ENCODE data around the gene RBMS3.

The RBMS3 gene

GRCh38 chr3:29277249-29277648 lies 3.6 kb upstream of the RBMS3 start:
- DNase-seq (ENCODE audit: low spot score): no peak

GRCh38 chr3:29279286-29279685 lies 1.6 kb upstream of the RBMS3 start:
- DNase-seq (ENCODE audit: low spot score): no peak

DNA sequence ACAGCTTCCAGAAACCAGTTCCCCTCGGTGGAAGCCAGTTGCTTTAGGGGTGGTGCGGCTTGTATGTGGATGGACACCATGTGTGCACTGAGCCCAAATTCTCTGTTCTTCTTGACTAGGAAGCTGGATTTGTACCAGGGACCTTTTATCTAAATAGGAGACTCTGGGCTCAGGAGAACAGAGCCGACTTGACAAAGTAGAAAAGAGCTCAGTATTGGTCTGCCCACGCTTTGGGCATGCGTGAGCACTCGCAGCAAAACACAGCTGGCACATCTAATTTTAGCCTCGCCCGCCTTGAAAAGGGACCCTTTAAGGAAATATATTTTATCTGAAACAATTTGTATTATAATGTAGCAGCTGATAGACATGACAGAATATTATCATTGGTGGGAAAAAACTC lies 1.1 kb upstream of the RBMS3 start:
- DNase-seq (ENCODE audit: low spot score): peak; percentile 48

- DNase-seq (ENCODE audit: low spot score): no peak
Measured at GRCh38 chr3:29281094-29281343, 148 bp downstream of the RBMS3 start.

DNA sequence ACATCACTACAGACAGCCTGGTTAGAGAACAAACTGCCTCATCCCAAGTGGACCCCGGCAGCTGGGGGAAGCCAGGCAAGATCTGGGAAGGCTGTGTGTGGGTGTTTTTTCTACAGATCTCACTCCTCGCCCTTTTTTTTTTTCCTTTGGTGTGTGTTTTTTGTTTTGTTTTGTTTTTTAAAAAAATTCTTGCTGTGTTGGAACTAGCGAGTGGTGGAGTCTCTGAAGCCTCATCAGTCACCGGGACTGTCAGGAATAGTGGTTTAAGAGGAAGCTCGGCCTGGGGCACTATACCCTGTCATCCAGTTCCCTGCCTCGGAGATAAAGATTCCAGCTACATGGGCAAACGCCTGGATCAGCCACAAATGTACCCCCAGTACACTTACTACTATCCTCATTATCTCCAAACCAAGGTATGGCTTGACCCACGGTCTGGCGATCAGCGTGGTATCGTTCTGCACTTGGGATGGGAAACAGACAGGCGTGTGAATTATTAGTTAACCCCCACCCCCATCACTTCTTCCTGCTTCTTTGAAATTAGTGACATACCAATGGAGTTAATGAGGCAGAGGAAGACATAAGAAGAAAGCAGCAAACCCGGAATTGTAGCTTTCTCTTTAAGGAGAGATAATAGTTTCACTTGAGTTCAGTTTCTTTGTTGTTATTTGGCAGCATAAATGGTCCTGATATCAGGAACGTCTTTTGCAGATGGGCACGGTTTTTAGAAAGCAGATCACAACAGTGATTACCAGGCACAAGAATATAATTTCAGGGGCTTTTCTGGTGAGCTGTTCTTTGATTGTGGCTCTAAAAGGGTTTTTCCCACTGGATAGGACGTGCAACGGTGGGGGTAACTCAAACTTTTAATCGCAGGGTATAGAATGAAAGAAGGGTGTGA lies 722 bp downstream of the RBMS3 start:
- DNase-seq (ENCODE audit: low spot score): no peak

GRCh38 chr3:29282427-29283230 lies 1.8 kb downstream of the RBMS3 start:
- DNase-seq (ENCODE audit: low spot score): no peak

GRCh38 chr3:29283231-29284119 lies 2.6 kb downstream of the RBMS3 start:
- DNase-seq (ENCODE audit: low spot score): no peak

DNA sequence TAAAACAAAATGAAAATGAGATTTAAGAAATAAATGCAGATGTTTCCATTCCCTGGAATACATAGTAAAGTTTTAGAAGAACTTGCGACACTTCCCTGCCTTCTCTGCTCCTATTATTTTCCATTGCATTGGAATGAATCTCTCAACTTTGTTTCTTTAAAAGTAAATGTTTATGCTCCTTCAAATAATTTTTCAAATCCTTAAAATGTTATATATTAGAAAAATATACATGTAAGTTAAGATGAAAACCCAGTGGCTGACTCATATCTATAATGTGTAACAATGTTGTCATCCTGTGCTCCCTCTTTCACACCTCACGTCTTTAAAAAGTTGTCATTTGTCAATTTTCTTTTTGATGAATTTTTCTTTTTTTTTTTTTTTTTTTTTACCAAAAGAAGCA lies 3.6 kb downstream of the RBMS3 start:
- no peak for DNase-seq (ENCODE audit: low spot score)

- no peak for DNase-seq (ENCODE audit: low spot score)
Measured at GRCh38 chr3:29285471-29286071, 4.7 kb downstream of the RBMS3 start.

DNA sequence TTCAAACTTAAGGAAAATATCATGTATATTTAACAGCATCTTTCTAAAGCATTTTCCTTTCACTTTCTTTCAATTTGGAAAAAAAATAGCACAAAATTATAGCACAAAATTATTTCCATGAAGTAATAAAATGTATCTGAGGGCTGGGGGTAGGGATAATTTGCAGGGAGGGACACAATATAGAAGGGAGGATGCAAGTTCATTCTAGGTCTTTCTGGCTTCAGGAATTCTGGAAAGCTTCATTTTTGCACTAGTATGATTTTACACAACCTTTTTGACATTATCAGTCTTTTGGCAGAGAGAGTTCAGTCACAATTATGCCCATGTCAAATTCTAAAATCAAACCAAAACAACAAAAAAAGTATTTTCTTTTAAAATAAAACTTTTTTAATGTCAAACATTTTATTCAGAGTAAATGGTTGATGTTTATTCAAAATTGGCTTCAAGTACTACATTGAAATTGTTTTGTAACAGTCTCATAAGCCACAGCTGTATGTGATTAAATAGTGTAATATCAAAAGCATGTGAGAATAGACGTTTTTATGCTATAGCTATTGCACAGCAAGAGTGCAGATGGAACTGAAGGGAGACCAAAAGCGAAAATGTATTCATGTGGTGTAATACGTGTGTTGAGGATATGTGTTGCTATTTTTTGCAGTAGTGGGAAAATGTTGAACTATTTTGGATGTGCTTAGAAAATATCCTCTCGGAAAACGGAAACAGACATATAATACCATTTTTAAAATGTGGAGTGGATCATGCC lies 5.8 kb downstream of the RBMS3 start:
- DNase-seq (ENCODE audit: low spot score): no peak

DNA sequence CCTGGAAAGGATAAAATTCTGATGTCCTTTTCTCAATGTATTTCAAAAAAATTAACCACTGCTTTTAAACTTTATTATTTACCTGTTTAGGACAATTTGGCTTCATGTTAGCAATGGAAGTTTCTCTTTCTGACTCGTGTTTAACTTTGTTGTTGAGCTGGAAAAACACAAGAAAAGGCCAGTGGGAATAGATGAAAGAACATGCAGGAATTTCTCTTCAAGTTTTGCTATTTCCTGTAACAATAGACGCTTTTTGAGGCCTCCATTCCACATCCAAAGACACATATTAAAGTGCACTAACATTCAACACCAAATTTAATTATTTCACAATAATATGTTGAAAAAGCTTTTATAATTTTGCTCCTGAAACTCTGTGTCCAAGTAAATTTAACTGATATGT lies 9.7 kb downstream of the RBMS3 start:
- DNase-seq (ENCODE audit: low spot score): no peak

DNA sequence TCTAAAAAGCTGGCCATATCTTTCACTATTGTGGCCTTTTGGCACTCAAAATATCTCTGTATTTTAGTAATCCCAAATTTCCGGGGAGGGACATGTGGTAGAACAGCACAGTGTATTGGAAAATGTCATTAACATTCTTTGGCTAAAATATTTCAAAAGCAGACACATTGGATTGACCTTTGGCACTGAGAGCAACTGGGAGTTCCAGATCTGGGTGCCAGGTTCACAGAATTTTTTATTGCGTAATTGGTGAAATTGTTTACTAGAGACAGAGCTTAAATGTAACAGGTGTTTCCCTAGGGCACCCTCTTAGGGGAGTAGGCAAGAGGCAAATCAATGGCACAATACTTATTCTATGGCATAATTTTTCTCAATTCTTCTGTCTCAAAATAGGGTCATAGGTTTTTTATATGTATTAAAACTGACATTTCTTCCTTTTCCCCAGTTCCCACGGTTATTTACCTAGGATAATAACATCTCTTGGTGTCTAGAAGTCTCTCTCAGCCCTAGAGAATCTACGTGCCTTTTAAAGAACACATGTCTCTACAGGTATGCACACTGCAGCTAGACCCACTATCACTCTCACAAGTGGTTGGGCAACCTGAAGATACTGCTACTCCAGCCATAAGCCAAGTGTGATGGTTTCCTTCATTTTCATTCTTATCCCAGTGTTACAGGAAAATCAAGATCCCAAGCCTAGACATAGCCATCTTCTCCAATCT lies 10.6 kb downstream of the RBMS3 start:
- DNase-seq (ENCODE audit: low spot score): no peak

DNA sequence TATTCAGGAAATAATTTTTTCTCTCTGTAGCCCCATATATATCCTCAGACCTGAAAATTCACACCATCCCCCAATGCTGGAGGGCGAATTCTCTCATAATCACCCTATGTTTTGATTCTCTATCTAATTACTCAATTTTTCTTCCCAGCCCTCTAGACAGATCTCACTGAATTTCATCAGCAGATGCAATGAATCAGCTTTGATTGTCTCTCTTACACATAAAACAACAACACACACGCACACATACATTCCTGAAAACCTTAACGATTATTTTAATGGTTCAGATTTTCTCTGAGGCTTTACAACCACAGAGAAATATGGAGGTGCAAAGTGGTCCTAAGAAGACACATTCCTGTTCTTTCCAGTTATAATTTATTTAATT lies 11.1 kb downstream of the RBMS3 start:
- no peak for DNase-seq (ENCODE audit: low spot score)

DNA sequence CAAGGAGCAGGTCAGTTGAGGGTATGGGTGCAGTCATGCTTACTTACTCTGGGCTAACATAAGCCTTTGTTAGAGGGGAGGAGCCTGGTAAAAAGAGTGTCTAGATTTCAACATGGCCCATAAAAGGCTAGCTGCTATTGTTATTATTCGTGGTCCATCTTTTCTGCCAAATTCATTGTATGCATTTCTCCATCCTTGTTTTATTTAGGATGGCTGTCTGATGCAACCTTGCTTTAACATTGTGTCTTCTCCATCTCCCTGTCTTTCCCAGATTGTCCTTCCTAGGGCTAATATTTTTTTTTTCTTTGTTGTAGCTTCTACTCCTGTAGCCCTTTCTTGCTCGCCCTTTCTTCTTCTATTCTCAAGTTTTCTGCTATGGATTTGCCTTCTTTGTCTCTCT lies 12.6 kb downstream of the RBMS3 start:
- DNase-seq (ENCODE audit: low spot score): no peak

GRCh38 chr3:29297998-29298397 lies 17.1 kb downstream of the RBMS3 start:
- no peak for DNase-seq (ENCODE audit: low spot score)

DNA sequence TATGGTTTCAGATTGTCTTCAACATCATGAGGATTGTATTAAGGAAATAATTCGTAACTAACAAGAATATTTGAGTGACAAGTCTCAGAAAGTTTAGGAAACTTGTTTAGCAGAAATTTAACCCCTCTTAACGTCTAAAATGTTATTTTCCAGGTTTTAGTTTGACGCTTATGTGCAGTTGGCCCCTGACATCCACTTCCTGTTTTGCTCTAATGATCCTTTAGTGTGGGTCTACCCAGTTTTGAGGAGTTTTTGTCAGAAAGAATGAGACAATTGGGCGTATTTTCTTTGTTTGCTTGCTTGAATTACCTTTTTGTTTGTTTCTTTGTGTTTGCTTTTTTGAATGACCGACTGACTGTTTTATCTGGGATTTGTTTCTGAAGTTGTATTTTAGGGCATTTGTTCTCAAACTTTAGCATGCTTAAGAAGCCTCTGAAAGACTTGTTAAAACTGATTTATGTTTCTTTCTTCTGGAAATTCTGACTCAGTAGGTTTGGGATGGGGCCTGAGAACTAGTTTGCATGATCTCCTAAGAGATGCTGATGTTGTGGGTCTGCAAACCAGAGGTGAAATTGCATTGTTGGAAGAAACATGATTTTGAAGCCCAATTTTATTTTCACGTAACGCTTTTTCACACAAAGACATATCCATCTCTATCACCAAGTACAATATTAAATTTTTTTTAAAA lies 20.6 kb downstream of the RBMS3 start:
- DNase-seq (ENCODE audit: low spot score): no peak

DNA sequence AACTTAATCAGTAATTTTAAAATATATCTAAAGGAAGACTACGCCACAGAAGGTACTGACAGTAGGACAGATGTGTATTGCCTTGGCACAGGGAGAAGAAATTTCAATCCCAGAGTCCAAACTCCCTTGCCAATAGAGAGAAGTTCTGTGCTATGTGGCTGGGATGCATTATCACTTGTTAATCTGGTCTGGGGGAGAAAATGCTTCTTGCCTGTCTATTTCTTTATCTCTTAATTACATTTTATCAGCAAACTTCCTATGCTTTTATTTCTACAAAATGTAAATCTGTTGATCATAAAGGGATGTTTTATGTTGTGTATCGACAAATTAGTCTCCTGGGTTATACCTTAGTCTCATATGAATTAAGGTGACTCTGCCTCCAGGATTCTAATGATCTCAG lies 21.7 kb downstream of the RBMS3 start:
- DNase-seq (ENCODE audit: low spot score): no peak

DNA sequence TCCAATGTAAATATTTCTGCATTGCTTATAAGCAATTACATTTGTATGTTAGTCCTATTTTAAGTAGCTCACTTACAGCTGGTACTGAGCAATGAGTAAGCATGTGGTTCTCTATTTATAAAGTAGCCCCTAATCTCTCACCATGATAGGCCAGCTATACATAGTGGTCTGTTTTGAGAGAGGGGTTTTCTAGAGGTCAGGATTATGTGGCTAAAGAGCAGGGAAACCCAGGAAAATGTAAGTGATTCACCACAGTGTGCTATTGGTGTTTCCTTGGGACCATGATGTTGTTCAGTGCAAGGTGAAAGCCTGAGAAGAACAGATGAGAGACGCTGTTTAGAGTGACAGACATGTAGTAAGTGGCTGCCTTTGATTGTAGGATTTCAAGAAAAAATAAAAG lies 26.4 kb downstream of the RBMS3 start:
- DNase-seq (ENCODE audit: low spot score): no peak

- DNase-seq (ENCODE audit: low spot score): no peak
Measured at GRCh38 chr3:29310865-29311264, 30.0 kb downstream of the RBMS3 start.

DNA sequence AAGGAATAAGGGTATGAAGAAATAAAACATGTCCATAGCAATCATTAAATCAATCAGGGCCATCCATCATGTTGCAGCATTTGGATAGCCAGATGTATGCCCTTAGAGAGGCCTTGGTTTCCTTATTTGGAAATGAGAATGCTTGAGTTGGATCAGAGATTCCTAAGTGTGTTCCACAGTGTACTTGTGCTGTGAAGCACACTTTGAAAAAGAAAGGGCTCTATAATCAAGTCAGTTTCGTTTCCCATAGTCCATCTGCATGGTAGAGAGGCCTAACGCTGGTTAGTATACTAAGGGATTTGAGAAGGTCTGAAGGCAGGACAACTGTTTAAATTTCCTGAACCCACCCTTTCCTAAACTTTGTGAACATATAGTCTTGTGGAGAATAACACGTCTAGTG lies 30.9 kb downstream of the RBMS3 start:
- DNase-seq (ENCODE audit: low spot score): no peak

All from Ammon's horn (tissue), 1 donor.